Type B pancreatic cell (in vitro differentiated cells): ENCODE results near the gene TGFA. TPM values are rescaled to one million over a fixed set of nuclear protein-coding genes. Genes with fewer than 3 reads are reported as not detected.

Experiments used
- DNase-seq: peaks from one replicate; pipeline ENCODE4 v3.0.0; 2021; ENCODE audit warnings: mixed read lengths; ENCODE audit not compliant: unreplicated experiment; ENCODE audit errors: extremely low spot score
- H3K27ac Mint-ChIP-seq: 2 replicates; pipeline ENCODE4 v1.8.0; 2021; ENCODE audit warnings: mild to moderate bottlenecking, mixed read lengths
- H3K27me3 Mint-ChIP-seq: 2 replicates; pipeline ENCODE4 v1.8.0; 2021; ENCODE audit warnings: mixed read lengths
- H3K36me3 Mint-ChIP-seq: 2 replicates; pipeline ENCODE4 v1.8.0; 2021; ENCODE audit warnings: mixed read lengths
- H3K4me1 Mint-ChIP-seq: one replicate; pipeline ENCODE4 v1.8.0; 2021; ENCODE audit warnings: mixed read lengths; ENCODE audit not compliant: unreplicated experiment
- H3K4me3 Mint-ChIP-seq: 2 replicates; pipeline ENCODE4 v1.8.0; 2021; ENCODE audit warnings: mild to moderate bottlenecking, mixed read lengths
- H3K9me3 Mint-ChIP-seq: 2 replicates; pipeline ENCODE4 v1.8.0; 2021; ENCODE audit warnings: mixed read lengths
- total RNA-seq: library from RNA; stranded (reverse); gene quantifications from 2 replicates; pipeline ENCODE4 v1.2.1, GENCODE V29; 2021; ENCODE audit warnings: low replicate concordance
- TF ChIP-seq, protein P1 (sequence below): fragments of 200-600 bp; sonication (generic); conservative IDR thresholded peaks from 2 replicates; pipeline ENCODE4 v1.5.0; 2021; ENCODE audit warnings: antibody characterized with exemption, mild to moderate bottlenecking

TGFA gene
- total RNA-seq, 1 donor from 2014 or later = 6.8 TPM

DNA sequence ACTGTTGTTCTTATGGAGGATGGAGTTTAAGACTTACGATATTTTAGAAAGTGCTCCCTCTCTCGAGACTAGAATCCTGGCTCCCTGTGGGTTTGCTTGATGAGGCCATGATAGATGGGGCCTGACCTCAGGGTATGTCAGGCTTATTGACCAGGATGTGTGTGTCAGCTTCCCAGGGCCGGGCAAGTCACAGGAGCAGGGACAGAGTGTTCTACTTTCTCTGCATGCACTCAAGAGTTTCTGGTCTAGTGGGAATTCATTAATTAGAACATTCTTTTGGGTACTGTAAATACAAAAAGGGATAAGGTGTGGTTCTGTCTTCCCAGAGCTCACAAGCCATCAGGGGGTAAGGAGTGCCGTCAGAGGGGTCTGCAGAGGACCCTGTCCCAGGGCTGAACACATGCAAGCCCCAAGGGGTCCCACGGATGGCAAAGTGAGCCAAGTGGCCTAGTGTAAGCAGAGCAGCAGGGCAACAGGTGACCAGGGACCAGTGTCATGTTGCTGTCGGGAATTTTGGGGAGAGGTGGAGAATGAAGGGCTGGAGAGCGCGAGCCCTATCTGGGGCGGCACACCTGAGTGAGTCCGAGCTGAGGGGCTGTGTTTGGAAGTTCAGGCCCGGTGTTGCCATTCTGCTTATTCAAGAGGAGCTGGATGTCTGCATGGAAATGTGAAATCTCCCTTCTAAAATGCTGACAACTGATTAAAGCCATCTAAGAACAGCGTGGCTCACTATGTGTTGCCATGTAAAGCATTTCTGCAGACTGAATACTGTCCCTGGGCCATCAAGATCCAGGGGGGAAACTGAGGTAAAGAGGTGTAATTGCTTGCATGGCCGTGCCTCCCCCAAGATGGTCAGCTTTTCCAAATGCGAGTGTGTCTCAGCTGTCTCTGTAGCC, 91.4 kb downstream of the TGFA start:
- Mint-ChIP-seq H3K4me3 (no peak overlapping the region), H3K9me3 (no peaks in the 10 kb centered on the region), H3K36me3 (no peaks in the 10 kb centered on the region), H3K27ac (no peak overlapping the region), H3K27me3 (peaks cover 5% of the 10 kb centered on the region), H3K4me1 (peaks cover 5% of the 10 kb centered on the region)
- no peak for DNase-seq
- TF ChIP-seq, protein P1, sequence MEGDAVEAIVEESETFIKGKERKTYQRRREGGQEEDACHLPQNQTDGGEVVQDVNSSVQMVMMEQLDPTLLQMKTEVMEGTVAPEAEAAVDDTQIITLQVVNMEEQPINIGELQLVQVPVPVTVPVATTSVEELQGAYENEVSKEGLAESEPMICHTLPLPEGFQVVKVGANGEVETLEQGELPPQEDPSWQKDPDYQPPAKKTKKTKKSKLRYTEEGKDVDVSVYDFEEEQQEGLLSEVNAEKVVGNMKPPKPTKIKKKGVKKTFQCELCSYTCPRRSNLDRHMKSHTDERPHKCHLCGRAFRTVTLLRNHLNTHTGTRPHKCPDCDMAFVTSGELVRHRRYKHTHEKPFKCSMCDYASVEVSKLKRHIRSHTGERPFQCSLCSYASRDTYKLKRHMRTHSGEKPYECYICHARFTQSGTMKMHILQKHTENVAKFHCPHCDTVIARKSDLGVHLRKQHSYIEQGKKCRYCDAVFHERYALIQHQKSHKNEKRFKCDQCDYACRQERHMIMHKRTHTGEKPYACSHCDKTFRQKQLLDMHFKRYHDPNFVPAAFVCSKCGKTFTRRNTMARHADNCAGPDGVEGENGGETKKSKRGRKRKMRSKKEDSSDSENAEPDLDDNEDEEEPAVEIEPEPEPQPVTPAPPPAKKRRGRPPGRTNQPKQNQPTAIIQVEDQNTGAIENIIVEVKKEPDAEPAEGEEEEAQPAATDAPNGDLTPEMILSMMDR = no peak

DNA sequence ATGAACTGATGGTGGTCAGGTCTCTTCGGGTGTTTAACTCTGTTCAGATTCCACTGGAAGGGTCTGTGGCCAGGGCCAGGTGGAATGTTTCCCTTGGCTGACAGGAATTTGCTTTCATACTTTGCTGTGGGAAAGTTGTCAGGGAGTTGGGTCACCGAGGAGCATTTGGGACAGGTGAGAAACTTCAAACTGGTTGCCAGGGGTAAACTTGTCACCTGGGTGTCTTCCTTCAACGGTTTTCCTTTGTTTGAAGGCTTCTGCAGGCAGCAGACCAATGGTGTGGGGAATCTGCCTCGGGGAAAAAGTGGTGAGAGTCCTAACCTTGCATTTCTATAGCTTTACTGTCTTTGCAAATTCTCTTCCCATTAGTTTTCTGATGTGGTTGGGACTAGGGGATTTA, 92.2 kb downstream of the TGFA start:
- no peak overlapping the region for H3K4me3 Mint-ChIP-seq
- H3K27ac Mint-ChIP-seq = no peak overlapping the region
- TF ChIP-seq, protein P1 = no peak
- no peak for DNase-seq
- peaks cover 5% of the 10 kb centered on the region for H3K4me1 Mint-ChIP-seq
- H3K36me3 Mint-ChIP-seq = no peaks in the 10 kb centered on the region
- H3K27me3 Mint-ChIP-seq = peaks cover 5% of the 10 kb centered on the region
- no peaks in the 10 kb centered on the region for H3K9me3 Mint-ChIP-seq

GRCh38 chr2:70460333-70460732, 93.3 kb downstream of the TGFA start:
- Mint-ChIP-seq H3K27me3 (peaks cover 5% of the 10 kb centered on the region), H3K4me1 (peaks cover 5% of the 10 kb centered on the region), H3K9me3 (no peaks in the 10 kb centered on the region), H3K4me3 (no peak overlapping the region), H3K27ac (no peak overlapping the region), H3K36me3 (no peaks in the 10 kb centered on the region)
- no peak for DNase-seq
- TF ChIP-seq, protein P1 = no peak

DNA sequence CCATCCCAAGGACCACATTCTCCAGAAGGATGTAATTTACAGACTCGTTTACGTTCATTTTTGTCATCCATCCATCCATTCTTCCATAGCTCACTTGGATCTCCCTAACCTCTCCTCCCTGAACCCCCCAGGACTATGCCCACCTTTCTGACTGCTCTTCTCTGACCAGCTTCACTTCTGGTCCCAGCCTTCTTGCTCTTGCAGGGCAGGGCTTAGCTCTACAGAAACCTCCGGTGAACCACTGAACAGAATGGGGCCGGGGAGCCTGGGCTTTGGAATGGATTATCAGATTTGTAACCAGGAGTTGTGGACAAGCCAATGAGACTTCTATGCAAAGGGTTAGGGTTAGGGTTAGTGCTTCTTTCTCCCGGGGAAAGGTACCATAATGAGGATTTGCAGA, 95.0 kb downstream of the TGFA start:
- Mint-ChIP-seq H3K4me1 (peaks cover 5% of the 10 kb centered on the region), H3K27me3 (peaks cover 5% of the 10 kb centered on the region), H3K9me3 (no peaks in the 10 kb centered on the region), H3K27ac (no peak overlapping the region), H3K36me3 (no peaks in the 10 kb centered on the region), H3K4me3 (no peak overlapping the region)
- no peak for DNase-seq
- TF ChIP-seq, protein P1 = no peak

DNA sequence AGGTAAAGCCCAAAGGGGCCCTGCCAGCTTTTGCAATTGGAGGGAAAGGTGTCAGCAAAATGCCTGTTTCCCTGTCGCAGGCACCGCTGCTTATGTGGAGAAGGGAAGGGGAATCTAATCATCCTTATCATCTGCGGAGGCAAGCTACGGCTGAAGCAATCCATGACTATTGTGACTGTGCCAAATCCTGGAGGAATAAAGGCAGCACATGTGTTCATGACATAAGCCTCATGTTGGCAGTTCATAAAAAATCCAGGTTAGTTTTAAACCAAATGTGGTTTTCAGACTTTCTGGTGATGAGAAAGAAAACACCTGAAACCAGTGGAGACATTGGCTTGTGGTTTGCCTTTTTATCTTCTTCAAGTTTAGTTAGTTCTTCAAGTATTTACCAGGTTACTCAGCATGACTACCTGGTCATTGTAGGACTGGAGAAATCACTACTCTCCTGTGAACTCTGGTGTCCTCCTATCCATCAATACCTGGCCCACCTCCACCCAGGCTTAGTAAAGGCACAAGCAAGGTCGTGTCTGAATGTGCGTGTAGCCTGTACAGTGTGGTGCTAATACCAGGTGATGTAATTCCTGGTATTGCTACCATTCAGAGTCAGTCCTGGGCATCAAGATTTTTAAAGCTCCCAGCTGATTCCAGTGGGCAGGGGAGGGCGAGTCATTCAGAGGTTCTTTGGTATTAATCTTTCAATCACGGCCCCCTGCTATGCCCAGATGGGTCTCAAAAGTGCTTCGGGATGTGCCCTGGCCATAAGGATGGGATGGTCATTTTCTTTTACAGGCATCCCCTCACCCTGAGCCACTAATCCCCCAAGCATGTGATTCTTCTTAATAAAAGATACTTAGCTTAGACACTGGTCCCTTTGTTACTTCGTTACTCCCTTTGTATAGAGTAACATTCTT, 96.8 kb downstream of the TGFA start:
- TF ChIP-seq, protein P1 = no peak
- Mint-ChIP-seq H3K4me3 (no peak overlapping the region), H3K27me3 (peaks cover 5% of the 10 kb centered on the region), H3K27ac (no peak overlapping the region), H3K9me3 (no peaks in the 10 kb centered on the region), H3K4me1 (no peaks in the 10 kb centered on the region), H3K36me3 (no peaks in the 10 kb centered on the region)
- DNase-seq = no peak
